ENCODE data around the gene CDC14A. TPM values are rescaled to one million over a fixed set of nuclear protein-coding genes. Genes with fewer than 3 reads are reported as not detected.

Gene CDC14A
- total RNA-seq, 1 donor: 167 TPM

- Histone ChIP-seq H3K9me3 (ENCODE audit: low read depth, low read length) (no peaks in the 10 kb centered on the region), H3K4me1 (ENCODE audit: insufficient read depth, low read length) (peaks cover 14% of the 10 kb centered on the region), H3K27me3 (ENCODE audit: insufficient read depth, low read length) (no peaks in the 10 kb centered on the region), H3K4me3 (ENCODE audit: low read length) (no peak overlapping the region)
These were observed 78.0 kb downstream of the CDC14A start for GRCh38 chr1:100430325-100430756.

DNA sequence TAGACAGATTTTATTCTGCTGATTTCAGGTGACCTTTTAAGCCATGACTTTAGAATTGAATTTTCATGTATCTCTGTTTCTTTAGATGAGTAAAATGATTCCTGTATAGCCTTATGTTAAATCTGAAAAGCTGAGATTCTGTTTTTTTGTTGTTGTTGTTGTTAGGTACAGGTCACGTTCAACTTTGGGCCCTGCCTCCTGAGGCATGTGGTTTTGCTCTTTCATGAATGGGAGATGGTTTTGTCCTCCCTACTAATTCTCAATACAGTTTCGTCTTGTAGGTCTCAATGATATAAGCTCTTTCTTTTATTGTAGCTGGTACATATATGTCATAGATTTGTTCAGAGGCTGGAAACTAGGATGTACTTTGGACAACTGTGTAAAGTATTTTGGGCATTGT lies 79.6 kb downstream of the CDC14A start:
- Histone ChIP-seq H3K4me1 (ENCODE audit: insufficient read depth, low read length) (peaks cover 19% of the 10 kb centered on the region), H3K4me3 (ENCODE audit: low read length) (no peak overlapping the region)

DNA sequence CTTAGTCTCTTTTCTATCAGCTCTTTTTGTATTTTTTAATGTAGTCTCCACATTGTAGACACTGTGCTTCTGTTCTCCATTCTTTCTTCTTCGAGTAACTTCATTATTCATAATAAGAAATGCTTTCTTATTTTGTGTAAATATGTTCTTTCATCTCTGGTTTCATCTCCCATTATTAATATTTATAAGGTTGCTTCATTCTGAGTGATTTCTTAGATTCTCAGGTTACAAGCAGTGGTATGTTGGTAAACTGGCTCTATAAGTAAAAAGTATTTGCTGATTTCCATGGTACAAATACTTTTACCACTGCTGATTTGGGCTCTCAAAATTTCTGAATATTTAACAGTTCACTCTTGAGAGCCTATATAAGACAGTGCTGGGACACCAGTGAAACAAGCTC lies 81.3 kb downstream of the CDC14A start:
- Histone ChIP-seq H3K4me1 (ENCODE audit: insufficient read depth, low read length) (peaks cover 21% of the 10 kb centered on the region), H3K27me3 (ENCODE audit: insufficient read depth, low read length) (no peaks in the 10 kb centered on the region), H3K4me3 (ENCODE audit: low read length) (no peak overlapping the region), H3K9me3 (ENCODE audit: low read depth, low read length) (no peaks in the 10 kb centered on the region)

More for the DNA sequence above, 79.6 kb downstream of the CDC14A start:
- H3K27me3 ChIP-seq (ENCODE audit: insufficient read depth, low read length): no peaks in the 10 kb centered on the region
- no peaks in the 10 kb centered on the region for H3K9me3 ChIP-seq (ENCODE audit: low read depth, low read length)

DNA sequence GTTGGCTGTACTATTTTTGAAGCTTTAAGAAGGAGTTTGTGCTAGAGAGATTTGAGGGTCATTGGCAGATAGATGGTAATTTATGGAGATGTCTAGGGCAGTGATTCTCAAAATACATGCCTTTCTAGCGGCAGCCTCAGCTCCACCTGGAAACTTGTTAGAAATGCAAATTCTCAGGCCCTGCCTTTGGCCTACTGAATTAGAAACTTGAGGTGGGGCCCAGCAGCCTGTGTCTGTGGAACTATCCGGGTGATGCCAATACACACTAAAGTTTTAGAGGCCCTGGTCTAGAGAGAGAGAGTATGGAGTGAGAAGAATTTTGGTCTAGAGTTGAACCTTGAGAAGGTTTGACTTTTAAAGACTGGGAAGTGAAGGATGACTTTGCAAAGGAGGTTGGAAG lies 82.5 kb downstream of the CDC14A start:
- no peaks in the 10 kb centered on the region for H3K27me3 ChIP-seq (ENCODE audit: insufficient read depth, low read length)
- peaks cover 32% of the 10 kb centered on the region for H3K4me1 ChIP-seq (ENCODE audit: insufficient read depth, low read length)
- H3K9me3 ChIP-seq (ENCODE audit: low read depth, low read length): no peaks in the 10 kb centered on the region
- no peak overlapping the region for H3K4me3 ChIP-seq (ENCODE audit: low read length)

GRCh38 chr1:100438375-100438774 lies 86.1 kb downstream of the CDC14A start:
- H3K27me3 ChIP-seq (ENCODE audit: insufficient read depth, low read length): no peaks in the 10 kb centered on the region
- no peaks in the 10 kb centered on the region for H3K9me3 ChIP-seq (ENCODE audit: low read depth, low read length)
- H3K4me3 ChIP-seq (ENCODE audit: low read length): no peak overlapping the region
- H3K4me1 ChIP-seq (ENCODE audit: insufficient read depth, low read length): peaks cover 32% of the 10 kb centered on the region

- H3K27me3 ChIP-seq (ENCODE audit: insufficient read depth, low read length): no peaks in the 10 kb centered on the region
- no peaks in the 10 kb centered on the region for H3K9me3 ChIP-seq (ENCODE audit: low read depth, low read length)
- no peak overlapping the region for H3K4me3 ChIP-seq (ENCODE audit: low read length)
- peaks cover 36% of the 10 kb centered on the region for H3K4me1 ChIP-seq (ENCODE audit: insufficient read depth, low read length)
These were observed 86.5 kb downstream of the CDC14A start for GRCh38 chr1:100438789-100439188.

DNA sequence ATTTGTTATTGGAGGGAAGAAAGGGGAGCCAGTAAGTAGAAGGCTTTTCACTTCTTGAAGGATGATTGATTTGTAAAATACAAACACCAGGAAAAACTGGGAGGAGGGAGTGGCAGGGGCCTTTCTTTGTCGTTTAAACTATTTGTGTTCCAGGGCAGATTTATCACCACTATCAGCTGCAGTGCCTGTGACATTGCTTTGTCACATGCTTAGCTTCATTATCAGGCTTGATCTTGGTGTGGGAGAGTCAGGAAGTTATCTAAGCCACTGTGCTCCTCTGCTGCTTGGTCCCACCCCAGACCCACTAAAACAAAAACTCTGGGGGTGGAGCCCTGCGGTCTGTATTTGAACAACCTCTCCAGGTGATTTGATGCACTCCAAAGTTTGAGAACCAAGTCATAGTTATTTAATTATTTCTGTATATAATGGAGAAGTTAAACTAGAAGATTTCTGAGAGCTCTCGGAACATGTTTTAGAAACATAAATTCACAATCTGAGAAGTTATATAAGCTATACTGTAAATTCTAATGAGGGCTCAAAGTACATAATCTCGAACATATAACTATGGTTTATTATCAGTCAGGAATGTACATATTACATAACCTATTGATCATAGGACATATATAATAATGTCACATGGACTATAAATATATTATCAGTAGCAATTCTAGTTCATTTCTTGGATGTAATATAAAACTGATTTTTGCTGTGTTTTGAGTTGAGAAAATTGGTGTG lies 87.9 kb downstream of the CDC14A start:
- H3K9me3 ChIP-seq (ENCODE audit: low read depth, low read length): no peaks in the 10 kb centered on the region
- H3K4me1 ChIP-seq (ENCODE audit: insufficient read depth, low read length): peaks cover 38% of the 10 kb centered on the region
- no peak overlapping the region for H3K4me3 ChIP-seq (ENCODE audit: low read length)
- H3K27me3 ChIP-seq (ENCODE audit: insufficient read depth, low read length): no peaks in the 10 kb centered on the region

- no peak overlapping the region for H3K4me3 ChIP-seq (ENCODE audit: low read length)
These were observed 88.8 kb downstream of the CDC14A start for GRCh38 chr1:100441146-100441545.

DNA sequence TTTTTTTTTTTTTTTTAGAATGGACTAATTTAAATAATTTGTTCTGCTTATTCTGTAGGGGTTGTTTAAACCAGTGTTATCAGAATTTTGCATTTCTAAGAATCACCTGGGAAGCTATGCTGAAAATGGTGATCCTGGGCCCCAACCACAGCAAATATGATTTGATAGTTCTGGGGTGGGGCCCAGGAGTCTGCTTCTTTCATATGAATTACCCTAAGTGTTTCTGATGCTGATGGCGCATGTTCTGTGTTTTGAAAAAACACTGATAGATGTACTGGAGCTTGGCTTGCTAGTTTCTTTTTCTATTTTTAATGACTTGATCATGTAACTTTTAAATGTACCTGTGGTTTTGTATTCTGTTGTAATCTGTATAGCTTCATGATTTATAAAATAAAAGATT lies 89.3 kb downstream of the CDC14A start:
- Histone ChIP-seq H3K27me3 (ENCODE audit: insufficient read depth, low read length) (no peaks in the 10 kb centered on the region), H3K4me1 (ENCODE audit: insufficient read depth, low read length) (peaks cover 37% of the 10 kb centered on the region), H3K9me3 (ENCODE audit: low read depth, low read length) (no peaks in the 10 kb centered on the region), H3K4me3 (ENCODE audit: low read length) (no peak overlapping the region)

More at GRCh38 chr1:100441146-100441545, 88.8 kb downstream of the CDC14A start:
- no peaks in the 10 kb centered on the region for H3K9me3 ChIP-seq (ENCODE audit: low read depth, low read length)
- H3K4me1 ChIP-seq (ENCODE audit: insufficient read depth, low read length): peaks cover 37% of the 10 kb centered on the region
- H3K27me3 ChIP-seq (ENCODE audit: insufficient read depth, low read length): no peaks in the 10 kb centered on the region

GRCh38 chr1:100443811-100444571 lies 91.7 kb downstream of the CDC14A start:
- peaks cover 33% of the 10 kb centered on the region for H3K4me1 ChIP-seq (ENCODE audit: insufficient read depth, low read length)
- no peaks in the 10 kb centered on the region for H3K9me3 ChIP-seq (ENCODE audit: low read depth, low read length)
- no peaks in the 10 kb centered on the region for H3K27me3 ChIP-seq (ENCODE audit: insufficient read depth, low read length)
- H3K4me3 ChIP-seq (ENCODE audit: low read length): no peak overlapping the region

GRCh38 chr1:100445565-100445964 lies 93.3 kb downstream of the CDC14A start:
- H3K27me3 ChIP-seq (ENCODE audit: insufficient read depth, low read length): no peaks in the 10 kb centered on the region
- no peaks in the 10 kb centered on the region for H3K9me3 ChIP-seq (ENCODE audit: low read depth, low read length)
- H3K4me3 ChIP-seq (ENCODE audit: low read length): no peak overlapping the region
- H3K4me1 ChIP-seq (ENCODE audit: insufficient read depth, low read length): peaks cover 33% of the 10 kb centered on the region

- no peak overlapping the region for H3K4me3 ChIP-seq (ENCODE audit: low read length)
- H3K27me3 ChIP-seq (ENCODE audit: insufficient read depth, low read length): no peaks in the 10 kb centered on the region
- H3K9me3 ChIP-seq (ENCODE audit: low read depth, low read length): no peaks in the 10 kb centered on the region
- H3K4me1 ChIP-seq (ENCODE audit: insufficient read depth, low read length): peaks cover 40% of the 10 kb centered on the region
These were observed 96.1 kb downstream of the CDC14A start for GRCh38 chr1:100448366-100448765.

- no peaks in the 10 kb centered on the region for H3K9me3 ChIP-seq (ENCODE audit: low read depth, low read length)
- no peak overlapping the region for H3K4me3 ChIP-seq (ENCODE audit: low read length)
- H3K27me3 ChIP-seq (ENCODE audit: insufficient read depth, low read length): no peaks in the 10 kb centered on the region
- peaks cover 32% of the 10 kb centered on the region for H3K4me1 ChIP-seq (ENCODE audit: insufficient read depth, low read length)
These were observed 97.2 kb downstream of the CDC14A start for GRCh38 chr1:100449477-100449876.

- H3K9me3 ChIP-seq (ENCODE audit: low read depth, low read length): no peaks in the 10 kb centered on the region
- no peaks in the 10 kb centered on the region for H3K27me3 ChIP-seq (ENCODE audit: insufficient read depth, low read length)
- no peak overlapping the region for H3K4me3 ChIP-seq (ENCODE audit: low read length)
- peaks cover 24% of the 10 kb centered on the region for H3K4me1 ChIP-seq (ENCODE audit: insufficient read depth, low read length)
These were observed 100.3 kb downstream of the CDC14A start for GRCh38 chr1:100452641-100453040.

GRCh38 chr1:100455478-100456072 lies 103.3 kb downstream of the CDC14A start:
- Histone ChIP-seq H3K4me1 (ENCODE audit: insufficient read depth, low read length) (peaks cover 19% of the 10 kb centered on the region), H3K27me3 (ENCODE audit: insufficient read depth, low read length) (no peaks in the 10 kb centered on the region), H3K4me3 (ENCODE audit: low read length) (no peak overlapping the region)

More at GRCh38 chr1:100455478-100456072, 103.3 kb downstream of the CDC14A start:
- H3K9me3 ChIP-seq (ENCODE audit: low read depth, low read length): no peaks in the 10 kb centered on the region

All from mononuclear cell (primary cell).